ENCODE measurements around the gene USP13. TPM values are rescaled to one million over a fixed set of nuclear protein-coding genes. Genes with fewer than 3 reads are reported as not detected.
A peak's percentile ranks its signal among the peaks of the same experiment; 100 is the strongest.

The USP13 gene
- total and polyA plus RNA-seq, 2 of the 13 experiments (the other 11 are each of a cell fraction or from before 2014, with no cell fraction given) = 15.9 to 36.7 TPM

GRCh38 chr3:179653096-179653797, 407 bp downstream of the USP13 start (continued):
- TF ChIP-seq ZNF30 (CRISPR knock-in tag; IDR thresholded peaks at IDR 0.05) (0 out of 2 replicates have a peak, but pooled peaks have one; percentile 35), POGK (CRISPR knock-in tag; conservative IDR thresholded peaks at IDR 0.05) (0 out of 2 replicates have a peak, but pooled peaks have one; percentile 49), ZBTB26 (CRISPR knock-in tag; IDR thresholded peaks at IDR 0.05; ENCODE audit: borderline replicate concordance) (0 out of 2 replicates have a peak, but pooled peaks have one; percentile 45), ZNF501 (CRISPR knock-in tag; IDR thresholded peaks at IDR 0.05) (peak; percentile 49; the same call in 1 of the 2 replicates), ZNF687 (CRISPR knock-in tag; IDR thresholded peaks at IDR 0.05) (peak; percentile 87), ZFP36L1 (CRISPR knock-in tag; IDR thresholded peaks at IDR 0.05) (0 out of 2 replicates have a peak, but pooled peaks have one; percentile 39), HDAC1 (CRISPR knock-in tag; IDR thresholded peaks at IDR 0.05) (peak; percentile 72), HNF1A (IDR thresholded peaks at IDR 0.05; ENCODE audit: low read depth) (no peak), HNF1A (CRISPR knock-in tag; IDR thresholded peaks at IDR 0.05; ENCODE audit: borderline replicate concordance) (peak; percentile 39; the same call in 1 of the 2 replicates), HNRNPL (IDR thresholded peaks at IDR 0.05; ENCODE audit: low read depth, low read length) (peak; percentile 69; the same call in 1 of the 2 replicates), CSRNP1 (CRISPR knock-in tag; IDR thresholded peaks at IDR 0.05) (0 out of 2 replicates have a peak, but pooled peaks have one; percentile 25)

Data from HepG2 (cell line).